Gastroesophageal sphincter (tissue), 4 donors: Measurements from ENCODE around the gene TSC22D4. TPM values are rescaled to one million over a fixed set of nuclear protein-coding genes. Genes with fewer than 3 reads are reported as not detected.
"Not testable (repeated sequence)": the region's sequence is repeated elsewhere in the genome, so short reads cannot be mapped to it uniquely, and the experiment has no call there.

Source experiments
- ATAC-seq: fragments of 150-250 bp; one replicate; pipeline ENCODE4 v1.9.1; 2016; ENCODE audit warnings: mild to moderate bottlenecking, moderate library complexity
- H3K27ac ChIP-seq, 4 donors: fragments of 200-600 bp; sonication (generic) in 3 of 4; 1 replicate in 3 of 4; 2 replicates in 1 of 4; pipeline ENCODE4 v1.5.1; 2016 to 2019
- H3K27me3 ChIP-seq: fragments of 200-600 bp; sonication (generic); one replicate; pipeline ENCODE4 v1.5.1; 2019
- H3K36me3 ChIP-seq, 2 donors: fragments of 200-600 bp; sonication (generic); one replicate each; pipeline ENCODE4 v1.5.1; 2019; ENCODE audit warnings: control low read depth in 1 of 2
- H3K4me1 ChIP-seq, 3 donors: fragments of 200-600 bp; sonication (generic); 1 replicate in 2 of 3; 2 replicates in 1 of 3; pipeline ENCODE4 v1.5.1; 2016 to 2019; ENCODE audit warnings: control low read depth in 2 of 3
- H3K4me3 ChIP-seq, 2 donors: fragments of 200-600 bp; sonication (generic); one replicate each; pipeline ENCODE4 v1.5.1; 2019; ENCODE audit warnings: mild to moderate bottlenecking in 1 of 2, moderate library complexity in 1 of 2
- H3K9me3 ChIP-seq, 3 donors: fragments of 200-600 bp; sonication (generic); one replicate each; pipeline ENCODE4 v1.5.1; 2017 to 2019; ENCODE audit warnings: control low read depth in 2 of 3
- CTCF ChIP-seq, 4 experiments: fragments of 200-600 bp in 2 of 4; fragments of 450-650 bp in 2 of 4; sonication (generic) in 1 of 4; IDR thresholded peaks; one replicate each; pipeline ENCODE4 v1.5.1; 2017 to 2019; ENCODE audit warnings: antibody characterized with exemption in 4 of 4, mild to moderate bottlenecking in 2 of 4, moderate library complexity in 2 of 4
- EP300 ChIP-seq: sonication (generic); formaldehyde crosslinking; IDR thresholded peaks from one replicate; pipeline ENCODE4 v1.6.1; 2017; ENCODE audit warnings: antibody characterized with exemption, mild to moderate bottlenecking
- POLR2A ChIP-seq, 2 donors: fragments of 450-650 bp; IDR thresholded peaks; one replicate each; pipeline ENCODE4 v1.6.1; 2017; ENCODE audit warnings: antibody characterized with exemption in 2 of 2, mild to moderate bottlenecking in 2 of 2, moderate library complexity in 1 of 2
- POLR2AphosphoS5 ChIP-seq: sonication (generic); formaldehyde crosslinking; IDR thresholded peaks from one replicate; pipeline ENCODE4 v1.6.1; 2017; ENCODE audit warnings: antibody characterized with exemption
- WGBS, 2 donors: methylation state at CpG; one replicate each; pipeline ENCODE4 v1.1.5; 2018; ENCODE audit warnings: low coverage in 1 of 2; 5-methylcytosine and 5-hydroxymethylcytosine counted together
- total RNA-seq, 4 donors: library from RNA; depleted of rRNA; stranded (reverse); fragments of >200 nt; gene quantifications; one replicate each; pipeline ENCODE4 v1.1.0, GENCODE V29; 2016

The TSC22D4 gene
- total RNA-seq, 4 donors from 2014 or later: 20.2 to 38.1 (median 26.1) TPM

GRCh38 chr7:100464210-100464660, 14.8 kb downstream of the TSC22D4 start, which contains the start of gene SPACDR:
TSS of gene SPACDR (minus strand) at chr7:100464260. CDS start at chr7:100464025, 235 bp downstream.
- no peak for ATAC-seq
- H3K9me3 ChIP-seq: no peaks in the 10 kb centered on the region
- no peaks in the 10 kb centered on the region for H3K27me3 ChIP-seq
- WGBS, 2 donors: 48 to 90% methylated on average over 2 to 4 of the region's 7 CpGs
- H3K27ac ChIP-seq: no peak within 1 kb of the TSS
- H3K4me3 ChIP-seq: no peak within 1 kb of the TSS
- H3K36me3 ChIP-seq: peaks cover 0 to 56% of the 10 kb centered on the region in 2 donors
- peaks cover 0 to 51% (median 13%) of the 10 kb centered on the region in 3 donors for H3K4me1 ChIP-seq
- TF ChIP-seq CTCF (IDR thresholded peaks at IDR 0.05): no peak
- TF ChIP-seq EP300: no peak
- no peak for TF ChIP-seq POLR2A (IDR thresholded peaks at IDR 0.05)
- TF ChIP-seq POLR2AphosphoS5: no peak

- Histone ChIP-seq H3K9me3 (no peaks in the 10 kb centered on the region), H3K36me3 (peaks cover 0 to 28% of the 10 kb centered on the region in 2 donors), H3K27me3 (no peaks in the 10 kb centered on the region), H3K4me3 (no peak overlapping the region), H3K27ac (no peak overlapping the region), H3K4me1 (no peaks in the 10 kb centered on the region)
- 91 to 100% methylated on average over 3 to 6 of the region's 6 CpGs for WGBS, 2 donors
- no peak for ATAC-seq
- TF ChIP-seq POLR2A (IDR thresholded peaks at IDR 0.05): no peak
- TF ChIP-seq EP300: no peak
- no peak for TF ChIP-seq CTCF (IDR thresholded peaks at IDR 0.05)
- no peak for TF ChIP-seq POLR2AphosphoS5
Observed at GRCh38 chr7:100457033-100457432, 22.0 kb downstream of the TSC22D4 start.

GRCh38 chr7:100456562-100456961, 22.5 kb downstream of the TSC22D4 start:
- H3K4me1 ChIP-seq: no peaks in the 10 kb centered on the region
- WGBS, 2 donors: 59 to 77% methylated on average over 4 to 5 of the region's 14 CpGs
- no peak overlapping the region for H3K27ac ChIP-seq
- ATAC-seq: no peak
- no peak for TF ChIP-seq POLR2A (IDR thresholded peaks at IDR 0.05)
- no peak for TF ChIP-seq CTCF (IDR thresholded peaks at IDR 0.05)
- no peak for TF ChIP-seq POLR2AphosphoS5
- TF ChIP-seq EP300: no peak
- H3K4me3 ChIP-seq: no peak overlapping the region
- no peaks in the 10 kb centered on the region for H3K27me3 ChIP-seq
- H3K9me3 ChIP-seq: no peaks in the 10 kb centered on the region
- H3K36me3 ChIP-seq: peaks cover 0 to 27% of the 10 kb centered on the region in 2 donors

- no peak overlapping the region for H3K4me3 ChIP-seq
- TF ChIP-seq POLR2A (IDR thresholded peaks at IDR 0.05): no peak
- no peak for TF ChIP-seq CTCF (IDR thresholded peaks at IDR 0.05)
- TF ChIP-seq EP300: no peak
- TF ChIP-seq POLR2AphosphoS5: no peak
- no peaks in the 10 kb centered on the region for H3K9me3 ChIP-seq
- no peak for ATAC-seq
- peaks cover 0 to 13% of the 10 kb centered on the region in 2 donors for H3K36me3 ChIP-seq
- WGBS, 2 donors: 90 to 92% methylated on average over 2 to 3 of the region's 3 CpGs
- peaks cover 0 to 8% (median 0%) of the 10 kb centered on the region in 3 donors for H3K4me1 ChIP-seq
- H3K27me3 ChIP-seq: no peaks in the 10 kb centered on the region
- no peak overlapping the region for H3K27ac ChIP-seq
Observed at GRCh38 chr7:100455206-100455605, 23.8 kb downstream of the TSC22D4 start.

- ATAC-seq, H3K36me3 ChIP-seq, H3K4me3 ChIP-seq, H3K27me3 ChIP-seq, H3K9me3 ChIP-seq, H3K27ac ChIP-seq: not testable (repeated sequence)
- peaks cover 0 to 21% (median 3%) of the 10 kb centered on the region in 3 donors for H3K4me1 ChIP-seq
- WGBS, 2 donors: no CpG with 5 or more reads among the region's 8 CpGs
Observed at GRCh38 chr7:100453854-100454253, 25.2 kb downstream of the TSC22D4 start.
